GM21390 (cell line): ENCODE measurements around the gene JAM3.
"Not testable (repeated sequence)": the region's sequence is repeated elsewhere in the genome, so short reads cannot be mapped to it uniquely, and the experiment has no call there.

Experiments used
- ATAC-seq: cut with Tn5 transposase; IDR thresholded peaks from one replicate; pipeline ENCODE4 v1.9.1; 2021; ENCODE audit not compliant: unreplicated experiment

JAM3 gene

DNA sequence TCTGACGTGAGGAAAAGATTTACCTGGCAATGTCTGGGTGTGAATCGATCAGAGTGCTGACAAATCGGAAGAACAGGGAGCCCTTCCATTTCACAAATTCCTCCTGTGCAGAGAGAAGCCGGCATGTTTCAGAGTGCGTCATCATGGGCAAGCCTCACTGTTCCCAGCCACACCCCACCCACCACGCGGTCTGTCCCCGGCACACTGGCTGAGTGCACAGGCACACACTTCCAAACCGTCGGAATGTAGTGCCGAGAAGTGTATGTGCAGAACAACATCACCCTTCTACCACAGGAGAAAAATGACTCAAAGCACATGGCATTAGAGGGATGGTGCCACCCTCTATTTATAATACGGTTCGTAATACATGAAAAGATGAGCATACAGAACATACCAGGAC, 107.4 kb downstream of the JAM3 start:
- no peak for ATAC-seq

GRCh38 chr11:134178032-134178674, 109.3 kb downstream of the JAM3 start:
- no peak for ATAC-seq

DNA sequence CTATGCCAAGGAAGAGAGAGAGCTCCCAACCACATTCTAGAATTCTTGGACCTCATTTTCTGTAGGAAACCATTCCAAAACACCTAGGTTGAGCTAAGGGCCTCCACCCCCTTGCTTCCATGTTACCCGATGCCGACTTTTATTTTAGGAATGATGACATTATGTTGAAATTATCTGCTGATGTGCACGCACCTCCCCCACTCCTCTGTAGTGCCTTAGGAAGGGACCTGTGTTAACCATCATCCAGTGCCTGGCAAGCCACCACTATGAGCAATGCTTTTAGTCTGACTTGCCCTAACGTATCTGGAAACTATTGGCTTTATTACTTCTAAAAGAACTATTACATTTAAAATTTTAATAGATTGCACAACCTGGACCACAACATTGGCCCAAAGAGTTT, 112.8 kb downstream of the JAM3 start:
- ATAC-seq, result no peak

DNA sequence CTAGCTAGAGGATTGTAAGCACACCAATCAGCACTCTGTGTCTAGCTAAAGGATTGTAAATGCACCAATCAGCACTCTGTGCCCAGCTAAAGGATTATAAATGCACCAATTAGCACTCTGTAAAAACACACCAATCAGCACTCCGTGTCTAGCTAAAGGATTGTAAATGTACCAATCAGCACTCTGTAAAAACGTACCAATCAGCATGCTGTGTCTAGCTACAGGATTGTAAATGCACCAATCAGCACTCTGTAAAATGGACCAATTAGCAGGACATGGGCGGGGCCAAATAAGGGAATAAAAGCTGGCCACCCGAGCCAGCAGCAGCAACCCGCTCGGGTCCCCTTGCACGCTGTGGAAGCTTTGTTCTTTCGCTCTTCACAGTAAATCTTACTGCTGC, 119.2 kb downstream of the JAM3 start:
- ATAC-seq, result not testable (repeated sequence)

GRCh38 chr11:134196756-134197155, 127.9 kb downstream of the JAM3 start:
- ATAC-seq, result no peak

GRCh38 chr11:134199531-134199930, 130.7 kb downstream of the JAM3 start:
- no peak for ATAC-seq

DNA sequence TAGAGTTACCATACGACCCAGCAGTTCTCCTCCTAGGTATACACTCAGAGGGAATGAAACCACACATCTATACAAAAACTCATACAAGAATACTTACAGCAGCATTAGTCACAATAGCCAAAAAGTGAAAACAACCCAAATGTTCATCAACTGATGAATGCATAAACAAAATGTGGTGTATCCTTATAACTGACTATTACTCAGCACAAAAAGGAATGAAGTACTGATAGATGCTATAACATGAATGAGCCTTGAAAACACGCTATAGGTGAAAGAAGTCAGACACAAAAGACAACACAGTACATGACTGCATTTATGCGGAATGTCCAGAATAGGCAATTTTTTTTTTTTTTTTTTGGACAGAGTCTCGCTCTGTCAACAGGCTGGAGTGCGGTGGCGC, 131.8 kb downstream of the JAM3 start:
- no peak for ATAC-seq
